Vagina (tissue), 2 donors: Measurements from ENCODE around the gene ARMC9.

ENCODE experiments used
- POLR2AphosphoS5 ChIP-seq, 2 donors: sonication (generic); formaldehyde crosslinking; IDR thresholded peaks; one replicate each; pipeline ENCODE4 v1.9.0; 2017; ENCODE audit warnings: antibody characterized with exemption in 2 of 2, mild to moderate bottlenecking in 2 of 2, low read depth in 1 of 2; ENCODE audit not compliant: insufficient read depth in 1 of 2
- TF ChIP-seq, protein P1 (sequence below), 3 experiments: fragments of 450-650 bp in 2 of 3; fragments of 200-600 bp in 1 of 3; sonication (generic) in 1 of 3; IDR thresholded peaks; one replicate each; pipeline ENCODE4 v1.5.1; 2017 to 2019; ENCODE audit warnings: antibody characterized with exemption in 3 of 3, mild to moderate bottlenecking in 2 of 3, moderate library complexity in 2 of 3

DNA sequence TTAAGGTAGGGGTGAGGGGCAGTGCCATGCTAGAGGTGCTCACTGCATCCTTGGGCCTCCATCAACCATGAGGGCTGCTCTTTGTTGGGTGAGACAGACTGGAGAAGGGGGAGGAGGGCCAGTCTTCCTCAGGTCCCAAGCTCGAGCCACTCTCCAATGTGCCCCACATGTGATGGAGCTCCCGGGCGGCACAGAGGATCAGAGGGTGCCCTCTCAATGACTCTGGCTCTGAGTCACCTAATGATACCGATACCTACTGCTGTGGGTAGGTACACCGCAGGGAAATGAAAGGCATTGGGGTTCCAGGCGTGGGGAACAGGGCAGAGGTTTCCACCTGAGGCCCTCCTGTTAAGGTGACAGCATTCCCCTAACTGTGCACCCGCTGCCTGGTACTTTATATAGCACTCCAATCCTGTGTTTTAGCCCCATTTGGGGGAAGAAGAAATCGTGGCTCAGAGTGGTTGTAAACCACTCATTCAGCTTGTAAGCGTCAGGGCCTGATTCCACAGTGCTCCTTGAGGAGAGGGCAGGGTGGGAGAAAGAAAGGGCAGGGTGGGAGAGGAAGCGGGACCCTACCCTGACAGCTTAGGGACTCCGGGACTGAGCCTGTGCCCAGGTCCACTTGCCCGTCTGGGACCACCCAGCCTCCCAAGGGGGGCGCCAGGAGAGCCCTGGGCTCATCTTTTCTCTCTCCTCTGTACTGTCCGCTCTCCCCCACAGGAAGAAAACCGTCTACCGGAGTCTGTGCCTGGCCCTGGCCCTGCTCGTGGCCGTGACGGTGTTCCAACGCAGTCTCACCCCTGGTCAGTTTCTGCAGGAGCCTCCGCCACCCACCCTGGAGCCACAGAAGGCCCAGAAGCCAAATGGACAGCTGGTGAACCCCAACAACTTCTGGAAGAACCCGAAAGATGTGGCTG is 198.8 kb downstream of the ARMC9 start:
- TF ChIP-seq, protein P1, sequence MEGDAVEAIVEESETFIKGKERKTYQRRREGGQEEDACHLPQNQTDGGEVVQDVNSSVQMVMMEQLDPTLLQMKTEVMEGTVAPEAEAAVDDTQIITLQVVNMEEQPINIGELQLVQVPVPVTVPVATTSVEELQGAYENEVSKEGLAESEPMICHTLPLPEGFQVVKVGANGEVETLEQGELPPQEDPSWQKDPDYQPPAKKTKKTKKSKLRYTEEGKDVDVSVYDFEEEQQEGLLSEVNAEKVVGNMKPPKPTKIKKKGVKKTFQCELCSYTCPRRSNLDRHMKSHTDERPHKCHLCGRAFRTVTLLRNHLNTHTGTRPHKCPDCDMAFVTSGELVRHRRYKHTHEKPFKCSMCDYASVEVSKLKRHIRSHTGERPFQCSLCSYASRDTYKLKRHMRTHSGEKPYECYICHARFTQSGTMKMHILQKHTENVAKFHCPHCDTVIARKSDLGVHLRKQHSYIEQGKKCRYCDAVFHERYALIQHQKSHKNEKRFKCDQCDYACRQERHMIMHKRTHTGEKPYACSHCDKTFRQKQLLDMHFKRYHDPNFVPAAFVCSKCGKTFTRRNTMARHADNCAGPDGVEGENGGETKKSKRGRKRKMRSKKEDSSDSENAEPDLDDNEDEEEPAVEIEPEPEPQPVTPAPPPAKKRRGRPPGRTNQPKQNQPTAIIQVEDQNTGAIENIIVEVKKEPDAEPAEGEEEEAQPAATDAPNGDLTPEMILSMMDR (IDR thresholded peaks at IDR 0.05): no peak
- TF ChIP-seq POLR2AphosphoS5 (IDR thresholded peaks at IDR 0.05; ENCODE audit: insufficient read depth in 1 of 2, low read depth in 1 of 2): no peak
